GM21528 (cell line): ENCODE data around the gene UBXN4.
"Not testable (repeated sequence)": the region's sequence is repeated elsewhere in the genome, so short reads cannot be mapped to it uniquely, and the experiment has no call there.

Experiments
- ATAC-seq: cut with Tn5 transposase; IDR thresholded peaks from one replicate; pipeline ENCODE4 v1.9.1; 2021; ENCODE audit warnings: mild to moderate bottlenecking, moderate library complexity; ENCODE audit not compliant: unreplicated experiment, low FRiP score

The UBXN4 gene

GRCh38 chr2:135802350-135802749 lies 60.7 kb downstream of the UBXN4 start:
- ATAC-seq = no peak

GRCh38 chr2:135803278-135803677 lies 61.6 kb downstream of the UBXN4 start:
- ATAC-seq = no peak

- ATAC-seq = not testable (repeated sequence)
These were observed 66.2 kb downstream of the UBXN4 start for GRCh38 chr2:135807874-135808273.

- ATAC-seq = no peak
These were observed 71.4 kb downstream of the UBXN4 start for GRCh38 chr2:135812907-135813511.

GRCh38 chr2:135815269-135815668 lies 73.6 kb downstream of the UBXN4 start:
- no peak for ATAC-seq

- ATAC-seq = no peak
These were observed 75.8 kb downstream of the UBXN4 start for GRCh38 chr2:135817466-135817865.

GRCh38 chr2:135817951-135818350 lies 76.3 kb downstream of the UBXN4 start:
- ATAC-seq = no peak

GRCh38 chr2:135818937-135819610 lies 77.4 kb downstream of the UBXN4 start:
- ATAC-seq = no peak

- peak; percentile 73 for ATAC-seq
These were observed 78.5 kb downstream of the UBXN4 start for GRCh38 chr2:135820003-135820618.

GRCh38 chr2:135821190-135821589 lies 79.5 kb downstream of the UBXN4 start:
- ATAC-seq = no peak

- ATAC-seq = no peak
These were observed 81.2 kb downstream of the UBXN4 start for GRCh38 chr2:135822855-135823254.

GRCh38 chr2:135825131-135825530 lies 83.5 kb downstream of the UBXN4 start:
- no peak for ATAC-seq

- ATAC-seq = no peak
These were observed 84.0 kb downstream of the UBXN4 start for GRCh38 chr2:135825550-135826176.

- ATAC-seq = no peak
These were observed 84.9 kb downstream of the UBXN4 start for GRCh38 chr2:135826544-135826943.

GRCh38 chr2:135829378-135830135 lies 87.9 kb downstream of the UBXN4 start:
- ATAC-seq = no peak

GRCh38 chr2:135831180-135831812 lies 89.6 kb downstream of the UBXN4 start:
- ATAC-seq = no peak

- ATAC-seq = no peak
These were observed 91.2 kb downstream of the UBXN4 start for GRCh38 chr2:135832891-135833290.
